IPS-NIHi11 (cell line): ENCODE data around the gene MARK2.

Experiments used
- DNase-seq: peaks from one replicate; pipeline ENCODE4 v3.0.0; 2012; ENCODE audit warnings: mixed read lengths, low spot score

The MARK2 gene

GRCh38 chr11:63929616-63930015 lies 90.7 kb downstream of the MARK2 start:
- DNase-seq: no peak

- no peak for DNase-seq
Observed at GRCh38 chr11:63931045-63931444, 92.1 kb downstream of the MARK2 start.

- DNase-seq: no peak
Observed at GRCh38 chr11:63931876-63932275, 93.0 kb downstream of the MARK2 start.

- DNase-seq: no peak
Observed at GRCh38 chr11:63933459-63933858, 94.5 kb downstream of the MARK2 start.

- DNase-seq: peak; percentile 62
Observed at GRCh38 chr11:63937713-63938478, 99.0 kb downstream of the MARK2 start.

GRCh38 chr11:63938479-63939396 lies 99.8 kb downstream of the MARK2 start, which contains the start of gene NAA40:
Gene NAA40 (plus strand): TSS chr11:63939002. CDS start chr11:63939097, 95 bp downstream.
- DNase-seq: peak; percentile 97

GRCh38 chr11:63939397-63939891 lies 100.5 kb downstream of the MARK2 start:
- DNase-seq: no peak

GRCh38 chr11:63940786-63941185 lies 101.9 kb downstream of the MARK2 start:
- no peak for DNase-seq

GRCh38 chr11:63941901-63942300 lies 103.0 kb downstream of the MARK2 start:
- DNase-seq: no peak

GRCh38 chr11:63942803-63943202 lies 103.9 kb downstream of the MARK2 start:
- no peak for DNase-seq

GRCh38 chr11:63944987-63945386 lies 106.1 kb downstream of the MARK2 start:
- no peak for DNase-seq

GRCh38 chr11:63945477-63946163 lies 106.7 kb downstream of the MARK2 start:
- peak; percentile 79 for DNase-seq

GRCh38 chr11:63951779-63952536 lies 113.0 kb downstream of the MARK2 start:
- no peak for DNase-seq

GRCh38 chr11:63952570-63952969 lies 113.7 kb downstream of the MARK2 start:
- no peak for DNase-seq

- no peak for DNase-seq
Observed at GRCh38 chr11:63958008-63958407, 119.1 kb downstream of the MARK2 start.
